Measurements from ENCODE around the gene PYGB.

PYGB gene

DNA sequence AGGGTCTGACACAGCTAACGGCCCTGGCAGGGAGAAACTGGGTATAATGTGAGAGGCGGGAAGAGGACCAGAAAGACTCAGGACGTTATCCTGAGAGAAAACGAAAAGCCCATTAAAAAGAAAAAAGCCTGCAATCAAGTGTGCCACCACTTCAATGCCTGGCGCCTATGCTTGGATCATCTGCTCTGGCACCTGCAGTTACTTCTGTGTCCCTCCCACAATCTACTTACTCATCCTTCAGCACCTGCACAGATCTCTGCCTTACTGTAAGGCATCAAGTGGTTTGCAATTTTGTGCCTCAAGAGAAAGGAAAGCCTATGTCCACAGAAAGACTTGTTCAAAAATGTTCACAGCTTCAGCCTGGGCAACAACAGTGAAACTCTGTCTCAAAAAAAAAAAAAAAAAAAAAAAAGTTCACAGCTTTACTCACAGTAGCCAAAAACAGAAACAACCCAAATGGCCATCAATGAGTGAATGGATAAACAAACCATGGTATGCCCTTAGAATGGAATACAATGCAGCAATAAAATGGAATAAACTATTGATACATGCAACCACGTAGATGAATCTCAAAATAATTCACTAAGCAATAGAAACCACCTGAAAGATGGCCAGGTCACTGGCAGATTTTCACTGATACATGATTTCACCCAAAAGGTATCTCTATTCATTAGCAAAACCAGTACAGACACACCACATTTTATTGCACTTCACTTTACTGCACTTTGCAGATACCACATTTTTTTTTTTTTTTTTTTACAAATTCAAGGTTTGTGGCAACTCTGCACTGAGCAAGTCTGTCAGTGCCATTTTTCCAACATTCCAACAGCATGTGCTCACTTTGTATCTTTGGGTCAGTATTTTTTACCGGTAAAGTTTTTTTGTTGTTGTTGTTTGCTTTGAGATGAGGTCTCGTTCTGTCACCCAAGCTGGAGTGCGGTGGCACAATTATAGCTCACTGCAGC, 94.1 kb downstream of the PYGB start:
- DNase-seq, result no peak

DNA sequence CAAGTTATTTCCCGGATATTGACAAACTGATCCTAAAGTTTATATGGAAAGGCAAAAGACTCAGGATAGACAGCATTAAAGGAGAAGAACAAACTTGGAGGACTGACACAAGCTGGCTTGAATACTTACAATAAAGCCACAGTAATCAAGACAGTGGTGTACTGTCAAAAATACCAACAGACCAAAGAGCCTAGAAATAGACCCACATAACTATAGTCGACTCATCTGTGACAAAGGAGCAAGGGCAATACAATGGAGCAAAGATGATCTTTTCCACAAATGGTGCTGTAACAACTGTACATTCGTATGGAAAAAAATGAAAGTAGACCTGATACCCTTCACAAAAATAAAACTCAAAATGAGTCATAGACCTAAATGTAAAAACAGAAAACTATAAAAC, 96.7 kb downstream of the PYGB start:
- DNase-seq, result no peak

DNA sequence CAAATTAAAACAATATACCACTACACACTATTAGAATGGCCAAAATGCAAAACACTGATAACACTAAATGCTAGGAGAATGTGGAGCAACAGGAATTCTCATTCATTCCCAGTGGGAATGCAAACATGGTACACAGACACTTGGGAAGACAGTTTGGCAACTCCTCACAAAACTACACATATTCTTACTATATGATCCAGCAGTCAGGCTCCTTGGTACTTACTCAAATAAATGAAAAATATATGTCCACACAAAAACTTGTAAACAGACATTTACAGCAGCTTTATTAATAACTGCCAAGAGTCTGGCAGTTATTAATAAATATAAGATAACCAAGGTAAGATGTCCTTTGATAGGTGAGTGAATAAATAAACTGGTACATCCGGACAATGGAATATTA, 97.8 kb downstream of the PYGB start:
- DNase-seq, result no peak

DNA sequence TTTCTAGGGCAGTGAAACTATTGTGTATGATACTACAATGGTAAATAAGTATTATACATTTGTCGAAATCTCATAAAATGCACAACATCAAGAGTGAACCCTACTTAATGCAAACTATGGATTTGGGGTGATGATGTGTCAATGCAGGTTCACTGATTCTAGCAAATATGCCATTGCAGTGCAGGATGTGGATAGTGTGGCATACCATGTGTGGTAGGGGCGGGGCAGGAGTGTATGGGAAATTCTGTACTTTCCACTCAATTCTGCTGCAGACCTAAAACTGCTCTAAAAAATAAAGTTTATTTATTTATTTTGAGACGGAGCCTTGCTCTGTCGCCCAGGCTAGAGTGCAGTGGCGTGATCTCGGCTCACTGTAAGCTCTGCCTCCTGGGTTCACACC, 98.5 kb downstream of the PYGB start:
- DNase-seq, result no peak

All from CD4-positive, alpha-beta T cell treated with Interleukin-6 for 4 hours (primary cell).